HepG2 (cell line): ENCODE measurements around the gene SVOP. TPM values are rescaled to one million over a fixed set of nuclear protein-coding genes. Genes with fewer than 3 reads are reported as not detected.

Experiments used
- BCL3 ChIP-seq: sonication (generic); formaldehyde crosslinking; IDR thresholded peaks from 2 replicates; pipeline ENCODE4 v1.5.1; 2020; ENCODE audit warnings: mild to moderate bottlenecking, missing genetic modification reagents, moderate library complexity
- BORCS8-MEF2B ChIP-seq: sonication (generic); formaldehyde crosslinking; IDR thresholded peaks from 2 replicates; pipeline ENCODE4 v1.8.0; 2022; ENCODE audit warnings: mild to moderate bottlenecking, missing genetic modification reagents
- MATR3 ChIP-seq: sonication (generic); formaldehyde crosslinking; IDR thresholded peaks from 2 replicates; pipeline ENCODE4 v1.4.0; 2020; ENCODE audit warnings: missing genetic modification reagents
- MAZ ChIP-seq, 2 experiments: sonication (generic) in 1 of 2; formaldehyde crosslinking in 1 of 2; IDR thresholded peaks; 2 replicates each; pipeline versions ENCODE4 v1.5.0 to v1.6.1; 2012 to 2020; ENCODE audit warnings: low read depth in 2 of 2, mild to moderate bottlenecking in 2 of 2, borderline replicate concordance in 1 of 2, improper control_type of control experiment in 1 of 2, low read length in 1 of 2, missing genetic modification reagents in 1 of 2, moderate library complexity in 1 of 2
- NR2C2 ChIP-seq: sonication (generic); formaldehyde crosslinking; IDR thresholded peaks from 2 replicates; pipeline ENCODE4 v1.4.0; 2020; ENCODE audit warnings: missing genetic modification reagents, mild to moderate bottlenecking, moderate library complexity, borderline replicate concordance
- PITX1 ChIP-seq: sonication (generic); formaldehyde crosslinking; IDR thresholded peaks from 2 replicates; pipeline ENCODE4 v1.5.1; 2020; ENCODE audit warnings: mild to moderate bottlenecking, missing genetic modification reagents
- POGZ ChIP-seq: sonication (generic); formaldehyde crosslinking; IDR thresholded peaks from 2 replicates; pipeline ENCODE4 v1.4.0; 2020; ENCODE audit warnings: mild to moderate bottlenecking, missing genetic modification reagents
- PPARG ChIP-seq: conservative IDR thresholded peaks from 2 replicates; pipeline ENCODE4 v1.6.1; 2016; ENCODE audit warnings: missing biosample characterization, missing genetic modification reagents
- PTBP1 ChIP-seq: fragments of 200-400 bp; formaldehyde crosslinking; IDR thresholded peaks from 2 replicates; pipeline ENCODE4 v1.6.1; 2018; ENCODE audit warnings: low read length, low read depth; ENCODE audit not compliant: poor library complexity, severe bottlenecking
- RFXAP ChIP-seq: sonication (generic); formaldehyde crosslinking; IDR thresholded peaks from 2 replicates; pipeline ENCODE4 v1.4.0; 2020; ENCODE audit warnings: missing genetic modification reagents, borderline replicate concordance
- SMAD1 ChIP-seq: sonication (generic); formaldehyde crosslinking; IDR thresholded peaks from 2 replicates; pipeline ENCODE4 v1.4.0; 2020; ENCODE audit warnings: missing genetic modification reagents, low read depth, mild to moderate bottlenecking, borderline replicate concordance
- XBP1 ChIP-seq: sonication (generic); formaldehyde crosslinking; IDR thresholded peaks from 2 replicates; pipeline ENCODE4 v1.5.0; 2020; ENCODE audit warnings: missing genetic modification reagents
- ZNF496 ChIP-seq: sonication (generic); formaldehyde crosslinking; IDR thresholded peaks from 2 replicates; pipeline ENCODE4 v1.8.1; 2023; ENCODE audit warnings: mild to moderate bottlenecking, moderate library complexity, missing genetic modification reagents; ENCODE audit not compliant: insufficient replicate concordance
- ZNF567 ChIP-seq: sonication (generic); formaldehyde crosslinking; IDR thresholded peaks from 2 replicates; pipeline ENCODE4 v1.8.1; 2023; ENCODE audit warnings: mild to moderate bottlenecking, missing genetic modification reagents, borderline replicate concordance
- ZNF703 ChIP-seq: sonication (generic); formaldehyde crosslinking; IDR thresholded peaks from 2 replicates; pipeline ENCODE4 v1.5.1; 2020; ENCODE audit warnings: missing genetic modification reagents, mild to moderate bottlenecking, moderate library complexity, borderline replicate concordance
- ZNF747 ChIP-seq: sonication (generic); formaldehyde crosslinking; IDR thresholded peaks from 2 replicates; pipeline ENCODE4 v1.8.1; 2023; ENCODE audit warnings: missing genetic modification reagents, mild to moderate bottlenecking, borderline replicate concordance
- ZNF792 ChIP-seq: IDR thresholded peaks from 2 replicates; pipeline ENCODE4 v1.6.1; 2016
- ZNF800 ChIP-seq: sonication (generic); formaldehyde crosslinking; IDR thresholded peaks from 2 replicates; pipeline ENCODE4 v1.4.0; 2020; ENCODE audit warnings: missing genetic modification reagents
- ZNF841 ChIP-seq: sonication (generic); formaldehyde crosslinking; IDR thresholded peaks from 2 replicates; pipeline ENCODE4 v1.8.1; 2023; ENCODE audit warnings: missing genetic modification reagents, borderline replicate concordance
- polyA plus RNA-seq, 8 experiments: library from polyadenylated mRNA; depleted of rRNA in 3 of 8; stranded (reverse) in 7 of 8; unstranded in 1 of 8; fragments of >200 nt; fragmentation: Illumina TruSeq in 4 of 8; extraction: Trizol in 4 of 8; gene quantifications; 2 replicates each; pipeline versions ENCODE4 v1.2.1 to v1.2.3, GENCODE V29; 2011 to 2016; ENCODE audit warnings: low read depth in 4 of 8, missing spikeins in 1 of 8, mixed read lengths in 1 of 8; ENCODE audit not compliant: insufficient read depth in 1 of 8
- total RNA-seq, 5 experiments: library from RNA; depleted of rRNA; stranded (reverse); fragments of >200 nt; fragmentation: Illumina TruSeq; extraction: Trizol; gene quantifications; 2 replicates each; pipeline ENCODE4 v1.2.3, GENCODE V29; 2016; ENCODE audit warnings: low read depth in 1 of 5
- TF ChIP-seq, protein P1 (sequence below): sonication (generic); formaldehyde crosslinking; IDR thresholded peaks from 2 replicates; pipeline ENCODE4 v1.4.0; 2020; ENCODE audit warnings: mild to moderate bottlenecking, missing genetic modification reagents
- TF ChIP-seq, protein P2 (sequence below): sonication (generic); formaldehyde crosslinking; IDR thresholded peaks from 2 replicates; pipeline ENCODE4 v1.8.1; 2023; ENCODE audit warnings: mild to moderate bottlenecking, missing genetic modification reagents, borderline replicate concordance
- TF ChIP-seq, protein P3 (sequence below): sonication (generic); formaldehyde crosslinking; conservative IDR thresholded peaks from 2 replicates; pipeline ENCODE4 v1.8.0; 2022; ENCODE audit warnings: mild to moderate bottlenecking, moderate library complexity, missing genetic modification reagents

The SVOP gene
- total and polyA plus RNA-seq, 2 of the 13 experiments (the other 11 are each of a cell fraction or from before 2014, with no cell fraction given), result not detected

DNA sequence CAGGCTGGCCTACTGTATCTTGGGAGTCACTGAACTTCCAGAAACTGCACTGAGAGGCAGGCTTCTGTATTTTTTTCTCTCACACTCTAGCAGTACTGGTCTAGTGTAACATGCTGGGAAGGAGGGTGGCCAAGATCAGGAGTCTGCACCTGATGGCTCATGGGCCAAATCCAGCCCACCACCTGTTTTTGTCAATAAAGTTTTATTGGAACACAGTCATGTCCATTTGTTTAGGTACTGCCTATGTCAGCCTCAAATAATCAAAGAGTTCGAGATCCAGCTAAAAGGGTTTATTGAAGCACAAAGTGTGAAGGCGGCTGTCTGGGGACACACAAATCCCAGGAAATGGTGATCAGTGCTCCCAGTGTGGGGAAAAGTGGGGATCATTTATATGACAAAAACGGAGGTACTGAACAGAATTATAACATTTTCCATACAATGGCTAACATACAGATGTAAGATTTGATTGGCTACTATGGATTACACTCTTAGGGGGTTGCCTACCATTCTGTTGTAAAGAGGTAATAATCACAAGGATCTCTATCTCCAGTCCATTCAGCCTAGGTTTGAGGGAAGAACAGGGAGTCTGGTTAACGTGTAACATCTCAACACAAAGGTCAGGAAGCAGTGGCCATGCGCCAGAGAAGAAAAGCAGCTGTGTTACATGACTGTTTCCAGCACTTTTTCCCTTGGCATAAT, 44.4 kb upstream of the SVOP start (continued):
- no peak for TF ChIP-seq PTBP1
- TF ChIP-seq, protein P1, sequence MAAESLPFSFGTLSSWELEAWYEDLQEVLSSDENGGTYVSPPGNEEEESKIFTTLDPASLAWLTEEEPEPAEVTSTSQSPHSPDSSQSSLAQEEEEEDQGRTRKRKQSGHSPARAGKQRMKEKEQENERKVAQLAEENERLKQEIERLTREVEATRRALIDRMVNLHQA (CRISPR knock-in tag), result no peak
- TF ChIP-seq ZNF703 (CRISPR knock-in tag), result no peak
- no peak for TF ChIP-seq MATR3 (CRISPR knock-in tag)
- no peak for TF ChIP-seq SMAD1 (CRISPR knock-in tag)
- TF ChIP-seq NR2C2 (CRISPR knock-in tag), result no peak
- no peak for TF ChIP-seq MAZ (IDR thresholded peaks at IDR 0.05; ENCODE audit: borderline replicate concordance, low read depth, low read length)
- TF ChIP-seq MAZ (CRISPR knock-in tag; IDR thresholded peaks at IDR 0.05; ENCODE audit: low read depth), result no peak
- TF ChIP-seq ZNF841 (CRISPR knock-in tag), result no peak
- TF ChIP-seq, protein P2, sequence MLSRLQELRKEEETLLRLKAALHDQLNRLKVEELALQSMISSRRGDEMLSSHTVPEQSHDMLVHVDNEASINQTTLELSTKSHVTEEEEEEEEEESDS (CRISPR knock-in tag), result no peak
- TF ChIP-seq POGZ (CRISPR knock-in tag), result peak; percentile 13; the same call in 1 of the 2 replicates
- TF ChIP-seq PPARG (CRISPR knock-in tag), result peak; percentile 78
- TF ChIP-seq ZNF792, result peak; percentile 64; the same call in 1 of the 2 replicates
- no peak for TF ChIP-seq BORCS8-MEF2B (CRISPR knock-in tag)
- no peak for TF ChIP-seq ZNF496
- no peak for TF ChIP-seq BCL3 (CRISPR knock-in tag)
- no peak for TF ChIP-seq RFXAP (CRISPR knock-in tag)
- TF ChIP-seq, protein P3, sequence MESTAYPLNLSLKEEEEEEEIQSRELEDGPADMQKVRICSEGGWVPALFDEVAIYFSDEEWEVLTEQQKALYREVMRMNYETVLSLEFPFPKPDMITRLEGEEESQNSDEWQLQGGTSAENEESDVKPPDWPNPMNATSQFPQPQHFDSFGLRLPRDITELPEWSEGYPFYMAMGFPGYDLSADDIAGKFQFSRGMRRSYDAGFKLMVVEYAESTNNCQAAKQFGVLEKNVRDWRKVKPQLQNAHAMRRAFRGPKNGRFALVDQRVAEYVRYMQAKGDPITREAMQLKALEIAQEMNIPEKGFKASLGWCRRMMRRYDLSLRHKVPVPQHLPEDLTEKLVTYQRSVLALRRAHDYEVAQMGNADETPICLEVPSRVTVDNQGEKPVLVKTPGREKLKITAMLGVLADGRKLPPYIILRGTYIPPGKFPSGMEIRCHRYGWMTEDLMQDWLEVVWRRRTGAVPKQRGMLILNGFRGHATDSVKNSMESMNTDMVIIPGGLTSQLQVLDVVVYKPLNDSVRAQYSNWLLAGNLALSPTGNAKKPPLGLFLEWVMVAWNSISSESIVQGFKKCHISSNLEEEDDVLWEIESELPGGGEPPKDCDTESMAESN (CRISPR knock-in tag), result no peak
- TF ChIP-seq PITX1 (CRISPR knock-in tag), result no peak
- TF ChIP-seq ZNF567 (CRISPR knock-in tag), result no peak
- TF ChIP-seq XBP1 (CRISPR knock-in tag), result no peak
- TF ChIP-seq ZNF747 (CRISPR knock-in tag), result no peak
- TF ChIP-seq ZNF800 (CRISPR knock-in tag), result 0 out of 2 replicates have a peak, but pooled peaks have one; percentile 27
